GM21825 (cell line): Measurements from ENCODE around the gene SCAMP4.

ENCODE experiments used
- ATAC-seq: cut with Tn5 transposase; IDR thresholded peaks from one replicate; pipeline ENCODE4 v1.9.1; 2021; ENCODE audit warnings: mild to moderate bottlenecking, moderate library complexity; ENCODE audit not compliant: unreplicated experiment

SCAMP4 gene

DNA sequence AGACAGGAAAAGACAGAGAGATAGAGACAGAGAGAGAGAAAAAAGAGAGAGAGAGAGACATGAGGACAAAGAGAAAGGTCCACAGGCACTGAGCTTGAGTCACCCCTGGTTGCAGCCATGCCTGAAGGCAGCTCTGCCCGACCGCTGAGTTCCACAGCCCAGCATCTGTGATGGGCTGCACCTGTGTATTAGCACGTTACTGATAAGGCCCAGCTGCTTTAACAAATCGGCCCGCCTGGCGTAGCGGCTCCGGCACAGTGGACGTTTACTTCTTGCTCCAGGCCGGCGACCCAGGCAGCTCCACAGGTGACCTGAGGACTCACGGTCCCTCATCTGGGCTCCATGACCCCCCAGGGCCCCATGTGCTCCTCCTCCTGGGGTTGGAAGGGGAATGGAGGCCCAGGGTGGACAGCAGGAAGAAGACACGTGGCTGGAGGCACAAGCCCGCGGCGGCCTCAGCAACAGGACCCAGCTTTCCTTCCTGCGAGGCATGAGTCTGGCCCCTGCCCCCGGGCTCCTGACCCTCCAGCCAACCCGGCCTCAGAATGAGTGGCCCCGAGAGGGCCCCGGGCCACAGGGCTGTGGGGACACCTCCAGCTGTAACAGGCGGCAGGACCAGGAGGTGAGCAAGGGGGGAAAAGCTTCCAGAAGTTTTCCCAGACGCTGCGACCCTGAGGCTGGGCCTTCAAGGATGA lies 31.9 kb downstream of the SCAMP4 start:
- ATAC-seq, result no peak

DNA sequence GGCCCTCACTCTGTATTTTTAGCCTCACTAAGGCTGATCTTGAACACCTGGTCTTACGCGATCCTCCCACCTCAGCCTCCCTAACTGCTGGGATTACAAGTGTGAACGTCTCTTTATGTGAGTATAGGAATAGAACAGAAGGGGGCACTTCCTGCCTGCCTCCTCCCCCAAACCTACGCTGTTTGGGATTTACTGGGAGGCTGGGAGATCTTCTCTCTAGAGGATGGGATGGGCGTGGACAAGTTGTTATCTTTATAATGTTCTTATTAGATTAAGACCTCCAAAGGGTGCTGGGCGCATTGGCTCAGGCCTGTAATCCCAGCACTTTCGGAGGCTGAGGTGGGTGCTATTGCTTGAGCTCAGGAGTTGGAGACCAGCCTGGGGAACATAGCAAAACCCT lies 32.9 kb downstream of the SCAMP4 start:
- ATAC-seq, result no peak

DNA sequence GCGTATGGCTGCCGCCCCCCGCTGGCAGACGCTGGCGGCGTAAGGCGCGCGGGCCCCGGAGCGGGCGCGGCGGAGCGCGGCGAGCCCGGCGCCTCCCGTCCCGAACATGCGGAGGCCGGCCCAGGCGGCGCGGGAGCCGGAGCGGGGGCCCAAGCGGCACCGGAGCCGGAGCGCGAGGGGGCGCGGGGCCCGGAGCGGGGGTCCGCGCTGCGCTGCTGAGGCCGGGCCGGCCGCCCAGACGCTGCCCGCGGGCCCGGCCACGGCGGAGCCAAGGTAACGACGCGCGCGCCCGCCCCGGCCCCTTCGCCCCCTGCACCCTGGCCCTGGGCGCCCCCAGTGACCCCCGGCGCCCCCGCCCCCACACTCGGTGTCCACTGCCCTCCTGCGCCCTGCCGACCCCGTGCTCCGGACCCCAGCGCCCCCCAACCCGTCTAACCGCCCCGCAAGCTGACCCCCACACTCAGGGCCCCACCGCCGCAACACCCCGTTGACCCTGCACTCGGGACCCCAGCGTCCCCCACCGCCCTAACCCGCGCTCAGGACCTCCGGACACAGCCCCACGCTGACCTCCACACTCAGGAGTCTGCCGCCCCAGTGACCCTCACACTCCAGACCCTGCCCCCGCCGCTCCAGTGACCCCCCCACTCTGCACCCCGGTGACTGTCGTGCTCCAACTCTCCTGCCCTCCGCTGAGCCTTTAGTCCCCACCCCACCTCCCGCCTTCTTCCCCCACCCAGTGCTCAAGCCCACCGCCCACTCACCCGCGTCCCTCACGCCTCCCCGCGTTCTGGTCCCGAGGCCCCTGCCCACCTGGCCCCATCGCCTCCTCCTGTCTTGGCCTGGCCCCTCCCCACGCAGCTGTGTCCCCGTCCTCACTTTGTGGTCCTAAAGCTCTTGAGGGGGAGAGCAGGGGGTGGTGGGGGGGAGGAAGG lies 36.2 kb downstream of the SCAMP4 start, which contains the start of gene CSNK1G2:
TSS of gene CSNK1G2 (plus strand) at position 27 of the 932 bp plus-strand sequence. CDS start 28,601 bp downstream, outside the sequence.
- no peak for ATAC-seq

- peak; percentile 34 for ATAC-seq
These were observed 37.1 kb downstream of the SCAMP4 start for GRCh38 chr19:1942078-1942933.

GRCh38 chr19:1942934-1943555 lies 37.8 kb downstream of the SCAMP4 start:
- ATAC-seq, result peak; percentile 2

DNA sequence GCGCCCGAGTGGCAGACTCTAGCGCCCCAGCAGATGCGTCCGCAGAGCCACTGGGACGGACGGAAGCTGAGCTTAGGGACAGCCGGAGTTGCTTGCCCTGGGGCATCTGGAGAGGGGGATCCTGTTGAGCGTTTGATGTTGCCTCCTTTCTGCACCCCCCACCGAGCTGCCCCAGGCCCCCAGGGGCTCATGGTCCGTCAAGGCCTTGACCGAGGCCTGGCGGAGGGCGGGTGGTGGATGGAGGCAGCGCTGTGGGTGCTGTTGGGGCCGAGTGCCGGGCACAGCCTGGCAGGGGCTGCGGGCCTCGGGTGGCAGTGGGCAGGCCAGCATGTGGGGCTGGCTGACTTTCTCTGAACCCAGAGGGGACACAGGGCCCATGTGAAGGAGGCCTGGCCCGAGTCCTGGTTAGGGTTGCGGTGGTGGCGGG lies 38.5 kb downstream of the SCAMP4 start:
- no peak for ATAC-seq

DNA sequence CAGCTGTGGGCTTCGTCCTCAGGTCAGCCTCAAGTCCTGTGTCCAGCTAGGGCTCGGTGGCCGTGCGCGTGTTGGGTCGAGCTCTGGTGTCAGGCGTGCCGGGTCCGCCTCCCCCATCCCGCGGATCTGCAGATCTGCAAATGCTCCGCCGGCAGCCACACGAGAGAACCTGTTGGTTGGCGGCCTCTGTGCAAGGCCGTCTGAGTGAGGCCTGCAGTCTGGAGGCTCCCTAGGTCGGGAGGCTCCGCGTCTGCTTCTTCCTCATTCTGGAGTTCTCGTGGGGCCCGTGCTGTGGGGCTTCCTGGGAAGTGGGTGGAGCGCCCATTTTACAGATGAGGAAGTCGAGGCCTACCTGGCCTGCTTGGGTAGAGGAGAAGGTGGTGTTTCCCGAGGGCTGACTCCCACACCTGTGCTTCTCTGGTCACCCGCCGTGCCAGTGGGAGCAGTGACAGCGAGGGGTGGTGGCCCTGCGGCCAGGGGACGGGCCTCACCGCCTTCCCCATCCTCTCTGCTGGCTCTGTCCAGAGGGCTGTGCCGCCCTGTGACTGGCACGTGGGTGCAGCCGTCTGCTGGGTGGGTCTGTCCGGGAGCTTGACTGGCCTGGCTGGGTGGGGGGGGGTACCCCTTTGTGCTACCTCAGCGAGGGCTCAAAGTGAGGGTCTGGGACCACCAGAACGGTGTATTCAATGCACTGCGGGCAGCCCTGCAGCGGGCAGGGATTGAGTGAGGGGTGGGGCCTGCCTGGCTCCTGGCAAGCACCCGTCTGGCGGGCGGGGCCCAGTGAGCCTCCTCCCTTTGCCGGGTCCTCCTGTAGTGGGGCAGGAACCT lies 39.1 kb downstream of the SCAMP4 start:
- no peak for ATAC-seq

DNA sequence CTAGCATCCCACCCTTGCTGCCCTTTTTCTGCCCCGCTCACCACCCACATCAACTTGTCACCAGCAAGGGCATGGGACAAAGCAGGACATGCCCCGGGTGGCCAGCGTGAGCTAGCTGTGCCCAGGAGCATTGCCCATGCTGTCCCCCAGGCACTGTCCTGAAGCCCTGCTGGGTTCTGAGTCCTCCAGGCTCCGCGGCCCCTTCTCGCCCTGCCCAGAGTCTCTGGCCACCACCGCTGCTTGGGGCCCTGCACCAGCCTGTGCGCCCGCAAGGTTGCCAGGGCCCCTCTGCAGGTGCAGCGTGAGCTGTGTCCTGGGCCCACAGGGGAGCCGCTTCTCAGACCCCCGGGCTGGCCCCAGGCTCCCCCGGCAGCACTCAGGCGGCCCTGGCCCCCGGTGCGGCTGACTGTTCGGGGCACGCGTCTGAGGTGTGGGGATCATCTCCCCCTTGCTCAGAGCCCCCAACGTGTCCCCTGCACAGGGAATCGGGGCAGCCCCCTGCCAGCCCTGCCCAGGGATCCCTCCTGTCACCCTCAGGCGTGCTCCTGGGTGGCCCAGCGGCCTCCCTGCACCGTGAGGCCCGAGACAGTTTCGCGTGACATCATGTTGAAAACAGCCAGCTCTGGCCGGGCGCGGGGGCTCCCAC lies 39.8 kb downstream of the SCAMP4 start:
- no peak for ATAC-seq

- no peak for ATAC-seq
These were observed 40.7 kb downstream of the SCAMP4 start for GRCh38 chr19:1945899-1946298.

- no peak for ATAC-seq
These were observed 42.5 kb downstream of the SCAMP4 start for GRCh38 chr19:1947651-1948209.

DNA sequence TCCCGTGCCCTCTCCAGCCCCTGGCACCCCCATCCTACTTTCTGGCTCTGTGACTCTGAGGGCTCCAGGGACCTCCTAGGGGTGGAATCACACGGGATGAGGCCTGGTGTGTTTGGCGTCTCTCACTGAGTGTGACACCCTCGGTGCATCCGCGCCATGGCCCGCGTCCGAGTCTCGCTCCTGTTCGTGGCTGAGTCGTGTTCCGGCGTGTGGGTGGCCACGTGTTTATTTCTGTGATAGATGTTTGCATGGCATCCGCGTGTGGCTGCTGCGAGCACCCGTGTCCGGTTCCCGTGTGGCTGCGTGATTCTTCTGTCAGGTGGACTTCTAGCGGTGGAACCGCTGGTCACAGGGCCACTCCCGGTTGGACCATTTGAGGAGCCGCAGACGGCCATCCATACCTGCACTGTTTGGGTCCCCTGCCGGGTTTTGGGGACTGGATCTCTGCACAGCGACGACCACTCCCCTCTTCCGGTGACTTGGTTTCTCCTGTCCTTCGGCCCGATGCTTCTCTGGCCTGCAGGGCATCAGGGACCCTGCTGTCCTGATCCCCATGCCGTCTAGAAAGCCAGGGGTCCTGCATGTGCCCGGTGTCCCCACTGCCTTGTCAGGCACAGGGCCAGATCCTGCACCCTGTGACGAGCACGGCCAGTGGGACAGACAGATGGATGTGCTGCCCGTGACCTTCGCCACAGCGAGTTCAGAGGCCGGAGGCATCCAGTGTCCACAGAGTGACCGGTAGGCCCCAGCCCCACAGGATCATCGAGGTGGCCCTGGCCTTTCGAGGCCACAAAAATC lies 44.3 kb downstream of the SCAMP4 start:
- no peak for ATAC-seq

- no peak for ATAC-seq
These were observed 45.4 kb downstream of the SCAMP4 start for GRCh38 chr19:1950640-1951039.

DNA sequence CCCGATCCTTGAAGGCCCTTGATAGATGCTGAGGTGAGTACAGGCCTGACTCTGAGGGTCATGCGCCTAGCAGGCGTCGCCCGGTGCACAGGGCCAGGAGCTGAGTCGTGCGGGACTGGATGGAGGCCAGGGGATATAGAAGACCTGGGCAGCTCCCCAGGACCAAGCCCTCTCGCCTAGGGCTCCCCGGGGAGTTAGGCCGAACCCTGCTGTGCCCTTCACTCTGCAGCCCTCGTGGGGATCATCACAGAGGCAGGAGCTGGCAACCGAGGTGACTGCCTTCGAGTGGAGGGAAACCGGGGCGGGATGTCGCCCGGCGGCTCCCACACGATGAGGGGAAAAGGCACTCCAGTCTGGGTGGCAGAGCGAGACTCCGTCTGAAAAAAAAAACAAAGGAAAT lies 47.4 kb downstream of the SCAMP4 start:
- ATAC-seq, result no peak

- ATAC-seq, result no peak
These were observed 47.8 kb downstream of the SCAMP4 start for GRCh38 chr19:1953037-1953436.

DNA sequence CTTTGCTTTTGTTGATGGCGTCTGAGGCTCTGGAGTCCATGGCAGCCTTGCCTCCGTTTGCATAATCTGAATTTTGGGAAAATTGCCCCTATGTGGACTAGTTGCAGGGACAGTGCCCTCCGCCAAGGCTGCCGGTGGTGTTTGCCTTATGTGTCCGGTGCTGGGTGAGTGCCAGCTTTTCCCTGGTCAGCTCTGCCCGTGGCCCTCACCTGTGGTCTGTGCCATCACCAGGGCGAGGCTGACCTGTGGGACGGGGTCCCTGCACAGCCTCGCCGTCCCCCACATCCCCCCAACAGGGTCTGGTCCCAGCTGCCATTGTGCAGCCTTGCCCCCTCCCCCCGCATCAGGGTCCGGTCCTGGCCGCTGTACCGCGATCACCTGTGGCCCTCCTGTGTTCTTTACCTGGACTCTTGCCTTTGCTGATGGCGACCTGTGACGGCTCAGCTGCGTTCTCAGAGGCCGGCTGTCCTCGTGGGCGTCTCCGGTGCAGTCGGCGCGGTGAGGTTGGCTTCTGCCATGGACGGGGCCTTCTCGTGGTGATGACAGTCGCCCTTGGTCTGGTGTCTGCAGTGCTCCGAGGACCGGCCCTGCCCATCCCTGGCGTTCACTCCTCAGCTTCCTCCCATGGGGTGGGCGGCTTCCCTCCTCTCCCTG lies 48.4 kb downstream of the SCAMP4 start:
- no peak for ATAC-seq

DNA sequence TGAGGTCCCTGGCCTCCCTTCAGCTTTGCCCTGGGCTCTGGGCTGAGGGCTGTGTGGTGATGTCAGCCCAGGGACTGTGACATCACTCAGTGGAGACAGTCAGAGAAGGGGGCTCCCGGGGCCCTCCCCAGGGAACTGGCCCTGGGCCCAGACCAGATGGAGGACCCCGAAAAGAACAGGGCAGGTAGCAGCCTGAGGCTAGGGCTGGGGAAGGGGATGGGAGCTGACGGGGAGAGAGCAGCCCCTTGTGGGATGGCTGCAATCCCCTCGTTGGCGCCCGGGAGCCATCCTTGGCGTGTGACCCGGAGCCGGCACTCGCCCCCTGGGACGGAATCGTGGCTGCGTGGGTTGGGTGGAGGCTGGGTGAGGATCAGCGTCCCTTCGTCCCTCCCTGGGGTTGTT lies 49.3 kb downstream of the SCAMP4 start:
- no peak for ATAC-seq
